NCI-H2171 treated with DMSO at 0.1 percent for 48 hours (cell line): Measurements from ENCODE around the gene OR6Q1.
"Not testable (repeated sequence)": the region's sequence is repeated elsewhere in the genome, so short reads cannot be mapped to it uniquely, and the experiment has no call there.

Experiments
- DNase-seq: peaks from one replicate; lab custom pipeline; 2025; lab: John Stamatoyannopoulos, UW

OR6Q1 gene, protein sequence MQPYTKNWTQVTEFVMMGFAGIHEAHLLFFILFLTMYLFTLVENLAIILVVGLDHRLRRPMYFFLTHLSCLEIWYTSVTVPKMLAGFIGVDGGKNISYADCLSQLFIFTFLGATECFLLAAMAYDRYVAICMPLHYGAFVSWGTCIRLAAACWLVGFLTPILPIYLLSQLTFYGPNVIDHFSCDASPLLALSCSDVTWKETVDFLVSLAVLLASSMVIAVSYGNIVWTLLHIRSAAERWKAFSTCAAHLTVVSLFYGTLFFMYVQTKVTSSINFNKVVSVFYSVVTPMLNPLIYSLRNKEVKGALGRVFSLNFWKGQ

DNA sequence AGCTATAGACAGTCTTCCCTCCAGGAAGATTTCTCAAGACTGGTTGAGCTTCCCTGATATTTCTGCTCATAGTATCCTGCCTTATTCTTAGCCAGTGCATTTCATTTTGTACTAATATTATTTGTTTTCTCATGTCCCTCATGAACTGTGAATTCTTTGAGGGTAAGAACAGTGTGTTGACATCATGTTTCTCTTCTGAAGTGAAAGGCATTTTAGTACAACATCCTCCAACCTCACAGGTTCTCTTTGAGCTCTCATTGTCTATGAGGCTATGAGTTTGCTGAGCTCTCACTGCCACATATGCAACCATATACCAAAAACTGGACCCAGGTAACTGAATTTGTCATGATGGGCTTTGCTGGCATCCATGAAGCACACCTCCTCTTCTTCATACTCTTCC, at the start of gene OR6Q1:
Gene OR6Q1, plus strand, starts transcription at position 301 of the 400 bp plus-strand sequence. Its CDS starts 0 bp downstream, at position 301.
- DNase-seq = no peak

DNA sequence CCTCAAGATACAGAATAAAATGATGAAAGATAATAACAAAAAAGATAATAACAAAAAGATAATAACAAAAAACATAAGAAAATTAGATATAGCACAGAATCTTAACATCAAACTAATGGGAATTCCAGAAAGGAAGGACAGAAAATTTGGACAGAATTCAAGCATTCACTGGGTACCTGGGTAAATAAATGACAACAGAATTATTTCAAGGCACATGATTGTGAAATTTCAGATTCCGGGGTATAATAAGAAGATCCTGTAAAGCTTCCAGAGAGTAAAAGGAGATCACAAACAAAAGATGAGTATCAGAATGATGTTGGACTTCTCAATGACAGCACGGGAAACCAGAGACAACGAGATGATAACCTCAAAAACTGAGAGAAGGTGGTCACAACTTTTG, 49.2 kb upstream of the OR6Q1 start:
- DNase-seq = no peak

DNA sequence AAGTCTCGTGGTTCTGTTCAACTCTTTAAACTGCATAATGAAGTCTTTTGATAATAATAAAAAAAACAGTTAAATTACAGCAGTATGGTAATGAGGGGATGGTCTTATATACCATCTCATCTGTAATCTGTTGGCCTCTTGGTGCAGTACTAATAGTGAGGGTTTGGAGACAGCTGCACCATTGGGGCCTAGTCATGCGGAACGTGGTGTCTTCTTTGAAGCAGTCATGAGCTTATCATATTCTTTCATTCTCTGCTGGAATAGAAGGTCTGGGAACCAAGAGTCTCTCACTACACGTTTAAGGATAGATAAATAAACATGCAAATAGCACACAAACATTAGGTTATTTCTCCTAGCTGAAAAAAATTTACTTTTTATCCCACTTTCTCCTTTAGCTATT, 48.0 kb upstream of the OR6Q1 start:
- no peak for DNase-seq

DNA sequence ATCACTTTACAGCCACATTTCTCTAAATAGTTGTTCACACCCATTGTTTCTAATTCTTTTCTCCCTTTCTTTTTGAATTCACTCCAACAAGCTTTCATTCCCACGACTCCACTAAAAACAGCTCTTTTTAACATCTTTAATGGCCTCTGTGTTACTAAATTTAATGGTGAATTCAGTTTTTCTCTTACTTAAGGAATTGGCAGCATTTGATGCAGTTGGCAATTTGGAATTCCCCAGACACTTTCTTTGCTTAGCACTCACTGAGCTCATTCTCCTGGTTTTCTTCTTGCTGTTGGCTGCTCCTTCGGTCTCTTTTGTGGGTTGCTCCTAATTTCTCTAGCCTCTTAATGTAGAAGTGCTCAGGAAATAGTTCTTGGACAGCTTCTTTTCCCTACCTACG, 47.6 kb upstream of the OR6Q1 start:
- DNase-seq = no peak

DNA sequence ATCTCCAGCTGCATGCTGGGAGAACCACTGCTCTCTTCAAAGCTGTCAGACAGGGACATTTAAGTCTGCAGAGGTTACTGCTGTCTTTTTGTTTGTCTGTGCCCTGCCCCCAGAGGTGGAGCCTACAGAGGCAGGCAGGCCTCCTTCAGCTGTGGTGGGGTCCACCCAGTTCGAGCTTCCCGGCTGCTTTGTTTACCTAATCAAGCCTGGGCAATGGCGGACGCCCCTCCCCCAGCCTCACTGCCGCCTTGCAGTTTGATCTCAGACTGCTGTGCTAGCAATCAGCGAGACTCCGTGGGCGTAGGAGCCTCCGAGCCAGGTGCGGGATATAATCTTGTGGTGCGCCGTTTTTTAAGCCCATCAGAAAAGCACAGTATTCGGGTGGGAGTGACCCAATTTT, 31.2 kb upstream of the OR6Q1 start:
- not testable (repeated sequence) for DNase-seq

DNA sequence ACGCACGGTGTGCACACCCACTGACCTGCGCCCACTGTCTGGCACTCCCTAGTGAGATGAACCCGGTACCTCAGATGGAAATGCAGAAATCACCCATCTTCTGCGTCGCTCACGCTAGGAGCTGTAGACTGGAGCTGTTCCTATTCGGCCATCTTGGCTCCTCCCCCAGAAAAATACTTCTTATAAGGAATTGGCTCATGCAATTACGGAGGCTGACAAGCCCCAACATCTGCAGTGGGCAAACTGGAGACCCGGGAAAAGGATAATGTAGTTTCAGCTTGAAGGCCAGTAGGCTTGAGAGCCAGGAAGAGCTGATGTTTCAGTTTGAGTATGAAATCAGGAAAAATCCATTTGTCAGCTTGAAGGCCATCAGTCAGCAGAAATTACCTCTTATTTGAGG, 30.7 kb upstream of the OR6Q1 start:
- not testable (repeated sequence) for DNase-seq

DNA sequence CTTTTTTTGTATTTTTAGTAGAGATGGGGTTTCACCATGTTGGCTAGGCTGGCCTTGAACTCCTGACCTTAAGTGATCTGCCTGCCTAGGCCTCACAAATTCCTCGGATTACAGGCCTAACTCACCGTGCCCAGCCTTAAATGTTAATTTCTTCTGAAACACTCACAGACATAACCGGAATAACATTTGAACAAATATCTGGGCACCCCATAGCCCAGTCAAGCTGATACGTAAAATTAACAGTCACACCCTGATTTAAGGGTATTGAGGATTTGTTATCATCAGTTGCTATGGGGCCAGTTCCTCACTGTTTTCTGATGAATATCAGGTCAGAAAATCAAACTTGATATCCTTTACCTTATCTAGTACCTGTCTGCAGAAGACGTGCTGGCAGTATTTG, 30.1 kb upstream of the OR6Q1 start:
- DNase-seq = no peak

DNA sequence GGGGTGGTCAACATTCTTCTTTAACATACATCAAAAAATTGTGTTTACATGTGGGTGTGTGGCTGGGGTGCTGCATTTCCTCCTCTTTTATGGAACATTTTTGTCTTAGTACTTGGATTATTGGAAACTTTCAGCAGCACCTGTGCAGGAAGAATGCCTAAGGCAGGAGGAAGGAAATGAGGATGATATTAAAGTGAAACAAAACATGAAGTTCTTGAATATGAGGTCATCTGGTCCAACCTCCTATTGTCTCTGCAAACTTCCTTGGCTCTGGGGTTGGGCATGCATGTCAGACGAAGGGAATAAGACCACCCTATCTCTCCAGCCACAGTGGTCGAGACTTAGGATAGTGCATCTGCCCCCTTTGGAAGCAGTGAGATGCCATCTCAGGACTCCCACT, 27.7 kb upstream of the OR6Q1 start:
- DNase-seq = no peak

DNA sequence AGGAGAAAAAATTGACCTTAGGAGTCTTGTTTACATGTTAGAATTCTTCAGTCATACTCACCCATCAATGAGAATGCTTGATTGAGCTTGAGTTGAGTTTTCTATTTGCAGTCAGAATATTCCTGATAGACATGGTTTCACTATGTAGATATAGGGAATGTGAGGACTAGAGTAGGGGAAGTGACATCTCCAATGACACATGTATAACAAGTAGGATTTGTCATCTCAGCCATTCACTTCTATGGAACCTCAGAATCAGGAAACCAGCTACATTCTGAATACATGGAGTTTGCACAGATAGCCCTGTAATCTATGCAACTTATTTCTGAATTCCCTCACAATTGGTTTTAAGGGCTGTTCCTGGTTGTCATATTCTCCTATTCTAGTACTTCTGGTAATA, 27.2 kb upstream of the OR6Q1 start:
- no peak for DNase-seq

DNA sequence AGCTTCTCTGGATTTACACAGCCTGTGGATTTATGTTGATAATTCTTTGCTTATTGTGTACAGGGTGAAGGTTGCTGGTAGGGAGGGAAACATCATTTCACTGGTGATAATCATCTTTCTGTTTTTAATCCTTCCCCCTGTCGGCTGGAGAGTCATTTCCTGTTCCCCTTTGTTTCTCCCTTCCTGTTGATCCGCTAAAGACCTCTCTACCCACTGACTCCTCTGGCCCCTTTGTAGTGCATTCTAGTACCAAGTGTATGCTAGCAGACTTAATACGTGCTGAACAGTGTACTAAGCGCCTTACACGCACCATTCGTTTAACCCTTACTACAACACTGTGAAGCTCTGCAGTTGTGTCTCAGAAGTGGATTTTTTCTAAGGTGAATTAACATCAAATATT, 26.1 kb upstream of the OR6Q1 start:
- DNase-seq = no peak

DNA sequence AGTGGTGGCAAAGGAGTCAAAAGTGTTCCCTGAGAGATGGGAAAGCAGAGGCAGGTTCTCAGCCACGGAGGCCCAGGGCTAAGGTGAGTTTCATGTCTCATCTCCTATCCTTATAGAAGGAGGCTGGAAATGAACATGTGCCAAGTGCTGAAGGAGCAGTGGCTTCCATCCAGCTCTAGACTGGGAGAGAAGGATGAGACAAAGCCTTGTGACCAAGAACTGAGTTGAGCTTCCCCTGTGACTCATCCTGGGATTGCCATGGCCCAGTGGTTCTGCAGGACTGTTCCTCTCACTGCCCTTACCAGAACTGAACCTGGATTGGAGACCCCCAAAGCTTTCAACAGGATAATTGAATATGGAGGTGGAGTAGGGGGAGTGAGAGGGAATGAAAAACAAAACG, 23.8 kb upstream of the OR6Q1 start:
- DNase-seq = no peak

DNA sequence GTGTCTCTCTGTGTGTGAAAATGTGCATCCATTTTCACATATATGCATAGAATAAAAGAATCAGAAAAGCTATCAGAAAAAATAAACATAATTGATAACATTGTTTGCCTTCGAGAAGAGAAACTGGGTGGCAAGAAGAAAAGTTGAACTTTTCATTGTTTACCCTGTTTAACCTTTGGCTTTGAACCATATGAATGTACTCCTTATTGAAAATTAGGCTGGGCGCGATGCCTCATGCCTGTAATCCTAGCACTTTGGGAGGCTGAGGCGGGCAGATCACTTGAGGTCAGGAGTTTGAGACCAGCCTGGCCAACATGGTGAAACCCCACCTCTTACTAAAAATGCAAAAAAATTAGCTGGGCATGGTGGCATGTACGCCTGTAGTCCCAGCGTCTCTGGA, 19.0 kb upstream of the OR6Q1 start:
- no peak for DNase-seq

DNA sequence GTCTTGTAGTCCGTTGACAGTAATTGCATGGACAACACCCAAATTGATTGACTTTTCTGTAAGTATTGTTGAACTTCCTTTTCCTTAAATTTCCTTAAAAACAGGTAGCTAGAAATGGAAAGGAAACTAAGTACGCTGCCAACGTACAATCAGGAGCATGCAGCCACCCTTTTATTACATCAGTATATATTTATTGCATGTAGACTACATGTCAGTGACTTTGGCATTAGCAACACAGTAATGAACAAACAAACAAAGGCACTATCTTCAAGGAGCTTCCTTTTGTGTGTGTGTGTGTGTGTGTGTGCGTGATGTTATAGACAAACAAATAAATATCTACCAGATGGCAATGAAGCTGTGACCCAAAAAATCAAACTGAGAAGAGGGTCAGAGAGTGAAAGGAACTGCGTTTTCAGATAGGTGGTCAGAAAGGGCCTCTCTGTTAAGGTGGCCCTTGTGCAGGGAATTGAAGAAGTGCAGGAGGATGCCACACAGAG, 7.3 kb upstream of the OR6Q1 start, which contains the start of gene OR9Q1:
Gene OR9Q1, plus strand, starts transcription at position 447 of the 497 bp plus-strand sequence. CDS start 155,564 bp downstream, outside the sequence.
- DNase-seq = no peak

DNA sequence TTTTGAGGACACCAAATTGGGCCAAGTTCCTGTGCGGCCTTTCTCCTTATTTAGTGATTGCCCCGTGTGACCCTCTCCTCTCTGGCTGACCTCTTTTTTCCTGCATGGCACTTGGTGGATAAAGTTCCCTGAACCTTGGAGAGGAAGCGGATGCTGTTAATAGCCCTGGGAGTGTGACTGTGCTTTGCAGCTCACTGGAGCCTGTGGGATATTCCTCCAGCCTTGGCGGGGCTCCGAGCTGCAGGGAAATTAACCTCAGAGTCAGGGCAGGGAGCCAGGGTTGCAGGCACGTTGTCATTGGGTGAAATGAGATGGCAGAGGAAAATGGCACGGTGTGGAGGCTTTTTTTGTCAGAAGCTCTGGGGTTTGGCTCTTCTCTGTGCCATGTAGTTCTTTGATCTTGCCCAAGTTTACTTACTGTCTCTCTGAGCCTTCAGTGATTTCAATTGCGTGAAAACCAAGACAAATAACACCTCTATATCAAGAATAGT, 6.1 kb upstream of the OR6Q1 start:
- no peak for DNase-seq

DNA sequence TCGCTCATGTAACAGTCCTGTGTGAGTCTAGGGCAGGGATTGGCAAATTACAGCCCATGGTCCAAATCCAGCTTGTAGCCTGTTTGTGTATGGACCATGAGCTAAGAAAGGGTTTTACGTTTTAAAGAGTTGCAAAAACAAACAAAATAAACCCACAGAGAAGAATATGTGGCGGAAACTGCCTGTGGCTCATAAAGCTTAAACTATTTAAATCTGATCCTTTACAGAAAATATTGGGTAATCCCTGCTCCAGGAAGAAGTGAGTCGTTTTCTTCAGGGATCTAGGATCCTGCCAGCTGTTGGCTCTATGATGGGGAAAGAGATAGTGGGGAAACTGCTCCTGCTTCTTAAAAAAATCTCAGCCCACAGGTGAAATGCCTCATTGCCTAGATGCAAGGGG, 3.4 kb upstream of the OR6Q1 start:
- DNase-seq = no peak

DNA sequence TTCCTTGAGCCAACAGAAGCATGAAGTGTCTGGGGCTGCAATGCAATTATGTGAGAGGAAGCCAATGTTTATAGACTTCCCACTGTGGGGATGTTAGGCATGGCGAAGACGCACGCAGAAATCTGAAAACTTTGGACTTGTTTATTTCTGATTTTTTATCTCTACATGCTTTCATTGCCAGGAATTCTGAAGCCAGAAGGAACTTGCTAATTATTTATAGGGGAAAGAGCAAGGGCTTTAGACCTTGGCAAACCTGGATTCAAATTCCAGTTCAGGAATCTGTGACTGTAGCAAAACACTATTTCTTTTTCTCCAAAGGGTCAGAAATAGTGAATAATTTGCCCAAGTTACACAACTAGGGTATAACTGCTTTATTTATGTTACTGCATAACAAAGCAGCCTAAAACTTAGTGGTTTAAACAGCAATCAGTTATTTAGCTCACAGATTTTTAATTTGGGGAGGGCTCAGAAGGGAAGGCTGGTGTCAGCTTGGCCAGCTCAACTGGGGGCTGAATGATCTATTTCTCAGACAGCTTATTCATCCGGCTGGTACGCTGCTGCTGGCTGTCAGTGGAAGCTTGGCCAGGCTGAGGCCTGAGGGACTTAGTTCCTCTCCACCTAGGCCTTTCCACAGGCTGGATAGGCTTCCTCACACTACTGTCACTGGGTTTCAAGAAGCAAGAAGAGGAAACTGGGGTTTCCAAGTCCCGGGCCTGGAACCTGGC, 1.9 kb upstream of the OR6Q1 start:
- no peak for DNase-seq

DNA sequence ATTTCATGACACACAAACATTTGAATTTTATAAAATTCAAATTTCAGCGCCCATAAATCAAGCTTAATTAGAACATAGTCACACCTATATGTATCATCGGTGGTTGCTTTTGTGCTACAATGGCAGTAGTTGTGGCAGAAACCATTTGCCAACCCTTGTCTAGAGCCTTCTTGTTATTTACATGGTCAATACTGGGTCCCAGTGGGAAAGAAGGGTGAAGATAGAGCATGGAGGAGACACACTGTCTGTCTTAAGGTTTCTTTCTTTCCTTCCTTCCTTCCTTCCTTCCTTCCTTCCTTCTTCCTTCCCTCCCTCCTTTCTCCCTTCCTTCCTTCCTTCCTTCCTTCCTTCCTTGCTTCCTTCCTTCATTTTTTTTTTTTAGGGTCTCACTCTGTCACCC, 3.7 kb downstream of the OR6Q1 start:
- no peak for DNase-seq

DNA sequence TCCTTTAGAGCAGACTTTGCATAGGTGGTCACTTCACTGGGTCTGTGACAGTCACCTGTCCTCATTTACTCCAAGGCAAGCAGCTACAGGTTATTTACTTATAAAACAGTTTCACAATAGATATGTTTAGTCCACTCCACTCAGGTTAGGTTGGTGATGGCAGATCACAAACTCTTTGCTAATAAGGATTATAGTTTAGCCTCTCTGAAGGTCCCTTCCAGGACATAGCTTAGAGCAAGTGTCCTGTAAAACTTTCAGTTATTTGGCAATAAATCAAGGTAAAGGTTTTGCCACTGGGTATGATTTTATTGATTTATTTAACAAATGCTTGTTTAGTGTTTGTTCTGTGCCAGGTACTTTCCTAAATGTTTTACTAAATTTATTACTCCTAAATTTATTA, 8.8 kb downstream of the OR6Q1 start:
- no peak for DNase-seq

DNA sequence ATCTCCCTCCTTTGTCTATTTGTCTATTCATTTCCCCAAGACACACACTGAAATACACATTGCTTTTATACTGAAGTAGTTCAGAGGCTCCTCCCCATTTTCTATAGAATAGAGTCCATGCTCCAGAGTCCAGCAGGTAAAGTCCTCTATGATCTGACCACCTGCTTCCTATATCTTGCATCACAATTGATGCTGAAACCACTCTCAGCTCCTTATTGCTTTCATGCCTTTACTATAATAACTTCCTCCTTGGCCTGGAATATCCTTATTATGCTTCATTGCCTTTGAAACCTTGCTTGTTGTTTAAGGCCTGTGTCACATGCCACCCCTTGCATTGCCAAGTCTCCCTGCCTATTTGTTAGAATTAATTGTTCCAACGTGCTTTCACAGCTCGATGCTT, 12.6 kb downstream of the OR6Q1 start:
- DNase-seq = no peak

DNA sequence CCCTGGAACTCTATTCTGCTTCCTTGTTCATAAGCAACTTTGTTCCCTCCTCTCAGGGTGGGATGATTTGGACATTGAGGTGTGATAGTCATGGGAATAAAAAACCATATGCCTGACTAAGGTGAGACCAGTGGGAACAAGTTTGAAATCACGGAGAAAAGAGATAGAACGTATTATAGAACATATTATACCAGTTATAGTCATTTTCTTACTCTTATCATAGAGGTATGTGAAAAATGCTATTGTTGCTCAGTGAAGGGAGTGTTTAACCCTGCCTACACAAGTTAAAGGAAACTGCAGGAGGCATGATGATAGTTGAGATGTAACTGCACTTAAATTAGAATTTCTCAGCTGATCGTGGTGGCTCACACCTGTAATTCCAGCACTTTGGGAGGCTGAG, 15.5 kb downstream of the OR6Q1 start:
- DNase-seq = no peak

DNA sequence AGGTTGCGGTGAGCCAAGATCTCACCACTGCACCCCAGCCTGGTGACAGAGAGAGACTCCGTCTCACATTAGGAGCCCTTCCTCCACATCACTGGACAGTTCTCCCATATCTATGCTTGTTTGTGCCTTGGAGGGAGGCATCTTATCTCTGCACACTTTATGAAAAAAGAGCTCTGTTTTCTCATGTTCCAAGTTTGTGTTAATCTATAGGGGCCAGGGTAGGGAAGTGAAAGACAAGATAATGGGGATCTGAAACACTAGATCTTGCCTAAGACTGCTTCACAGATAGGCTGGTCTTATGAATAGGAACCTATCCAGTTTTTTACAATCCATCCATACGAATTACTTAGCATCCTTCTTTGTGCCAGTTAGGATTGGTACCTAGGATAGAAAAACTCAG, 17.1 kb downstream of the OR6Q1 start:
- DNase-seq = no peak

DNA sequence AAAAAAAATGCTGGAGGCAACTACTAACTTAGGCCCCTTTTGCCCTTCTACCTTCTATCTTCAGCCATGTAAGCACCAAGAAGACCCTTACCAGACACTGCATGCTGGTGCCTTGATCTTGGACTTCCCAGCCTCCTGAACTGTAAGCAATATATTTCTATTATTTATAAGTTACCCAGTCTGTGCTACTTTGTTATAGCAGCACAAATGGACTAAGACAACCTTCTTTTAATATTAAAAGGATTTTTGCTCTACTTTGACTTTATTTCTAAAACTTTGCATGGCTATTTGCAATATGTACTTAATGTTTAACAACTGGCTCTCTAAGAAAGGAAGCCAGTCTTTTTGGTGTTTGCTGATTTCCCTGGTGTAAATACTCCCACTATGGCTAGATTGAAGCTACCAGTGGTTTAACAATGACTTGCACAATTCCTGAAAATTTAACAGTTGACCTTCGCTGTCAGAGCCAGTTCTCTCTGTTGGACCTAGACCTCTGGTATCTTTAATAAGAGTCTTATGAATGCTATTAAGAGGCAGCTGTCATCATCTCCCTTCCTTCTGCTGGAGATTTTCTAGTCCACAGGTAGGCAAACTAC, 25.2 kb downstream of the OR6Q1 start:
- no peak for DNase-seq

DNA sequence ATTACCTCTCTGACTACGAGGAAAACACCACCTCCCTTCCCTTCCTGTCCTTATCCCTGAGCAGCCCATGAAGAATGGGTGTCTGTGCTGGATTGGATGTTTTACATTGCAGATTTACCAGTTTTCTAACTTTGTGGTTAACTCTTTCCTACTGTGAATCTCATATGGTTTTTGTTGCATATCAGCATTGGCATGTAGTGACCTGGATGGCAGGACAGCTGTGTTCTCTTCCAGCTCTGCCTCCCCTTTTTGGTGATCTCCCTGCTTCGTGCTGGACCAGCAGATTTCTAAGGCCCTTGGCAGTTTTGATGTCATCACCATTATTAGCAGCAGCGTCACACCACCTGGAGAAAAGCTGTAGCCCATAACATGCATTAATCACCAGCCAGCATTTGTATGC, 26.7 kb downstream of the OR6Q1 start:
- DNase-seq = no peak
